C4-2B (cell line): ENCODE data around the gene SNX3.

Experiments
- H3K27ac ChIP-seq: fragments of 450-650 bp; 2 replicates; pipeline ENCODE4 v1.5.1; 2017
- CTCF ChIP-seq: fragments of 450-650 bp; conservative IDR thresholded peaks from 2 replicates; pipeline ENCODE4 v1.5.1; 2017; ENCODE audit warnings: mild to moderate bottlenecking
- ZFX ChIP-seq: fragments of 450-650 bp; IDR thresholded peaks from 2 replicates; pipeline ENCODE4 v1.6.1; 2017

The SNX3 gene

GRCh38 chr6:108203189-108204112 is 57.4 kb downstream of the SNX3 start:
- TF ChIP-seq CTCF (no peak), ZFX (no peak)
- H3K27ac ChIP-seq = no peak overlapping the region

- no peak overlapping the region for H3K27ac ChIP-seq
- TF ChIP-seq ZFX (no peak), CTCF (no peak)
Observed at GRCh38 chr6:108200631-108201030, 60.2 kb downstream of the SNX3 start.

- no peak for TF ChIP-seq ZFX
- TF ChIP-seq CTCF = no peak
- H3K27ac ChIP-seq = no peak overlapping the region
Observed at GRCh38 chr6:108200186-108200585, 60.7 kb downstream of the SNX3 start.

GRCh38 chr6:108198761-108199498 is 61.9 kb downstream of the SNX3 start:
- TF ChIP-seq ZFX (no peak), CTCF (no peak)
- no peak overlapping the region for H3K27ac ChIP-seq

GRCh38 chr6:108195209-108195608 is 65.6 kb downstream of the SNX3 start:
- H3K27ac ChIP-seq = no peak overlapping the region
- TF ChIP-seq CTCF (no peak), ZFX (no peak)

GRCh38 chr6:108194503-108194902 is 66.3 kb downstream of the SNX3 start:
- TF ChIP-seq ZFX (no peak), CTCF (no peak)
- no peak overlapping the region for H3K27ac ChIP-seq

- TF ChIP-seq ZFX (no peak), CTCF (no peak)
- H3K27ac ChIP-seq = no peak overlapping the region
Observed at GRCh38 chr6:108193835-108194234, 67.0 kb downstream of the SNX3 start.
